Gastrocnemius medialis (tissue), 4 donors: Measurements from ENCODE around the gene MUC2.

Experiments
- POLR2A ChIP-seq, 2 donors: fragments of 450-650 bp; IDR thresholded peaks; one replicate each; pipeline ENCODE4 v1.6.1; 2017; ENCODE audit warnings: antibody characterized with exemption in 2 of 2, mild to moderate bottlenecking in 2 of 2, moderate library complexity in 2 of 2
- TF ChIP-seq, protein P1 (sequence below), 5 experiments: fragments of 450-650 bp in 3 of 5; fragments of 200-600 bp in 2 of 5; sonication (generic) in 2 of 5; IDR thresholded peaks in 4 of 5; conservative IDR thresholded peaks in 1 of 5; 1 replicate in 4 of 5; 2 replicates in 1 of 5; pipeline ENCODE4 v1.5.1; 2016 to 2019; ENCODE audit warnings: antibody characterized with exemption in 5 of 5, mild to moderate bottlenecking in 3 of 5, moderate library complexity in 3 of 5

DNA sequence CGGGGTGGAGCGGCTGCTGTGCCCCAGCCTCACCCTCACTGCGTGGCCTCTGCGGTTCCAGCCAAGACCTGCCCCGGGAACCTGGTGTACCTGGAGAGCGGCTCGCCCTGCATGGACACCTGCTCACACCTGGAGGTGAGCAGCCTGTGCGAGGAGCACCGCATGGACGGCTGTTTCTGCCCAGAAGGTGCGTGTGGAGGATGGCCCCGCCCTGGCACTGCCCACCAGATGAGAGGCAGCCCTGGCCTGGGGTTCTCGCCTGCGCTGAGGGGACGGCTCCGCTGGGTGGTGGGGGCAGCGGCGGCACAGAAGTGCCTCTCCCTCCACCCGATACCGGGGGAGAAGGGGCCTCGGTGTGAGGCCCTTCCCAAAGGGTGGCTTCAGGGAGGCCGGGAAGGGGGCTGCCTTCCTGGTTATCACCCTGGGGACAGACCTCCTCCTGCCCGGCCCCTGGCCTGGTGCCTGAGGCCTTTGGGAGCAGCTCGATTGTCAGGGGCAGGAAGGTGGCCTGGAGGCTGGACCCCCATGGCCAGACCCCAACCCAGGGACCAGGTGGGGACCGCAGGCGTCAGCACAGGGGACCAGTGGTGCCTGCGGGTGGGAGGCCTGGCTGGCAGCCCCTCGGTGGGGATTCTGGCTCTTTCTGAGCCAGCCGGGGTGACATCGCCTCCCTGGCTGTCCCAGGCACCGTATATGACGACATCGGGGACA, 7.1 kb downstream of the MUC2 start:
- TF ChIP-seq, protein P1, sequence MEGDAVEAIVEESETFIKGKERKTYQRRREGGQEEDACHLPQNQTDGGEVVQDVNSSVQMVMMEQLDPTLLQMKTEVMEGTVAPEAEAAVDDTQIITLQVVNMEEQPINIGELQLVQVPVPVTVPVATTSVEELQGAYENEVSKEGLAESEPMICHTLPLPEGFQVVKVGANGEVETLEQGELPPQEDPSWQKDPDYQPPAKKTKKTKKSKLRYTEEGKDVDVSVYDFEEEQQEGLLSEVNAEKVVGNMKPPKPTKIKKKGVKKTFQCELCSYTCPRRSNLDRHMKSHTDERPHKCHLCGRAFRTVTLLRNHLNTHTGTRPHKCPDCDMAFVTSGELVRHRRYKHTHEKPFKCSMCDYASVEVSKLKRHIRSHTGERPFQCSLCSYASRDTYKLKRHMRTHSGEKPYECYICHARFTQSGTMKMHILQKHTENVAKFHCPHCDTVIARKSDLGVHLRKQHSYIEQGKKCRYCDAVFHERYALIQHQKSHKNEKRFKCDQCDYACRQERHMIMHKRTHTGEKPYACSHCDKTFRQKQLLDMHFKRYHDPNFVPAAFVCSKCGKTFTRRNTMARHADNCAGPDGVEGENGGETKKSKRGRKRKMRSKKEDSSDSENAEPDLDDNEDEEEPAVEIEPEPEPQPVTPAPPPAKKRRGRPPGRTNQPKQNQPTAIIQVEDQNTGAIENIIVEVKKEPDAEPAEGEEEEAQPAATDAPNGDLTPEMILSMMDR (IDR thresholded peaks at IDR 0.05 in 4 of 5, conservative IDR thresholded peaks at IDR 0.05 in 1 of 5), result no peak
- no peak for TF ChIP-seq POLR2A (IDR thresholded peaks at IDR 0.05)
